Prostate gland (tissue), 2 donors: ENCODE measurements around the gene ITGA2B.

Experiments used
- POLR2A ChIP-seq: fragments of 450-650 bp; IDR thresholded peaks from one replicate; pipeline ENCODE4 v1.6.1; 2016; ENCODE audit warnings: antibody characterized with exemption, mild to moderate bottlenecking
- TF ChIP-seq, protein P1 (sequence below), 4 experiments: fragments of 200-600 bp in 2 of 4; fragments of 450-650 bp in 2 of 4; sonication (generic) in 2 of 4; IDR thresholded peaks; 1 replicate in 3 of 4; 2 replicates in 1 of 4; pipeline ENCODE4 v1.5.1; 2016 to 2019; ENCODE audit warnings: antibody characterized with exemption in 4 of 4, mild to moderate bottlenecking in 2 of 4, moderate library complexity in 2 of 4

- TF ChIP-seq, protein P1, sequence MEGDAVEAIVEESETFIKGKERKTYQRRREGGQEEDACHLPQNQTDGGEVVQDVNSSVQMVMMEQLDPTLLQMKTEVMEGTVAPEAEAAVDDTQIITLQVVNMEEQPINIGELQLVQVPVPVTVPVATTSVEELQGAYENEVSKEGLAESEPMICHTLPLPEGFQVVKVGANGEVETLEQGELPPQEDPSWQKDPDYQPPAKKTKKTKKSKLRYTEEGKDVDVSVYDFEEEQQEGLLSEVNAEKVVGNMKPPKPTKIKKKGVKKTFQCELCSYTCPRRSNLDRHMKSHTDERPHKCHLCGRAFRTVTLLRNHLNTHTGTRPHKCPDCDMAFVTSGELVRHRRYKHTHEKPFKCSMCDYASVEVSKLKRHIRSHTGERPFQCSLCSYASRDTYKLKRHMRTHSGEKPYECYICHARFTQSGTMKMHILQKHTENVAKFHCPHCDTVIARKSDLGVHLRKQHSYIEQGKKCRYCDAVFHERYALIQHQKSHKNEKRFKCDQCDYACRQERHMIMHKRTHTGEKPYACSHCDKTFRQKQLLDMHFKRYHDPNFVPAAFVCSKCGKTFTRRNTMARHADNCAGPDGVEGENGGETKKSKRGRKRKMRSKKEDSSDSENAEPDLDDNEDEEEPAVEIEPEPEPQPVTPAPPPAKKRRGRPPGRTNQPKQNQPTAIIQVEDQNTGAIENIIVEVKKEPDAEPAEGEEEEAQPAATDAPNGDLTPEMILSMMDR (IDR thresholded peaks at IDR 0.05): no peak
- no peak for TF ChIP-seq POLR2A
Measured at GRCh38 chr17:44348988-44349364, 40.5 kb downstream of the ITGA2B start.
